PC-3 (cell line): Measurements from ENCODE around the gene UHMK1.

ENCODE experiments used
- CTCF ChIP-seq: fragments of 300-600 bp; sonication (generic); conservative IDR thresholded peaks from 2 replicates; pipeline ENCODE4 v1.5.1; 2017; ENCODE audit warnings: antibody characterized with exemption, low read depth, mild to moderate bottlenecking, low read length
- EZH2 ChIP-seq: fragments of 300-600 bp; sonication (generic); IDR thresholded peaks from one replicate; pipeline ENCODE4 v1.6.1; 2017; ENCODE audit warnings: antibody characterized with exemption, mild to moderate bottlenecking, low read length; ENCODE audit not compliant: unreplicated experiment

DNA sequence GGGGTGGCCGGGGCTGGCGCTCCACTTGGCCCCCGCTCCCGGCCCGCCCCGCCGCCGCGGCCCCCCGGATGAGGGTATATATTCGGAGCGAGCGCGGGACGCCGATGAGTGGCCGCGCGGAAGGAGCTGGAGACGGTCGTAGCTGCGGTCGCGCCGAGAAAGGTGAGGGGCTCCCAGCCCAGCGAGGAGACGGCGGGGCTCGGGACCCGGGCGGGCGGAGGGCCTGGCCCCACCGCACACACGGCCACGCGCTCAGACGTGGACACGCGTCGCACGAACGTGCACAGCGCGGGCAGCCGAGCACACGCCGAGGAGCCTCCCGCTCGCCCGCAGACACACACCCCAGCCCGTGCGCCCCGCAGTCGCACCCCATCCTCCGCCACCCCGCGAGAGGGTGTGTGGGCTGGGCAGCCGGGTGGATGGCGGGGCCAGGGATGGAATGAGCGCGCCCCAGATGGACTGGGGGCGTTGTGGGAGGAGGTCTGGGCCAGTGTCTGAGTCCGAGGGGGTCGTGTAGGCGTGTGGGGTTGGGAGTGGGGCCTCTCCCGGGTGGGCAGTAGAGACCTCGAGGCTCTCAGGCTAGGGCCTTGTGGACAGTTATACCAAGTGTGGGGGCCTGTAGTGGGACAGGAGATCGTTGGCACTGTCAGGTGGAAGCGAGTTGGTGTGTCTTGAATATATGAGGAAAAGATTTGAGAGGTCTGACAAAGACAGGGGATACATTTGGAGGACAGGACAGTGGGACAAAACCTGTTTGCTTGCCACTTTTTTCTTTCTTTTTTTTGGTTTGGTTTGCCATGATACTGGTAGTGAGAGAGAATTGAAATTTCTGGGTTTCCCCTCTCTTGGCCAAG is 64.2 kb downstream of the UHMK1 start, which contains the start of gene UAP1:
- TF ChIP-seq CTCF (no peak), EZH2 (no peak)
